Measurements from ENCODE around the gene LDLRAD3.

The LDLRAD3 gene

DNA sequence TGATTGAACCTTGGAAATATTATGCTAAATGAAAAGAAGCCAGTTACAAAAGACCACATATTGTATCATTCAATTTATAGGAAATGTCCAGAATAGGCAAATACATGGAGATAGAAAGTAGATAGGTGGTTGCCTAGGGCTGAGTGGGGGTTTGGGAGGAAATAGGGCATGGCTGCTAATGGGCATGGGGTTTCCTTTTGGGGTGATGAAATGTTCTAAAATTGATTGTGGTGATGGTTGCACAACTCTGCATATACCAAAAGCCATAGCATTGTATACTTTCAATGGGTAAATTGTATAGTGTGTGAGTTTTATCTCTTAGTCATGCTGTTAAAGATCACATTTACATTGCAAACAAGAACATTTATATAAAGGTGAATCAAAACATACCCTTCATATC, 48.7 kb downstream of the LDLRAD3 start:
- H3K9ac ChIP-seq (ENCODE audit: low read length), result no peak overlapping the region
- H3K4me1 ChIP-seq (ENCODE audit: control insufficient read depth, insufficient read depth, low read length), result no peaks in the 10 kb centered on the region
- no peaks in the 10 kb centered on the region for H3K36me3 ChIP-seq (ENCODE audit: control insufficient read depth, insufficient read depth, low read length)
- H3K27ac ChIP-seq (ENCODE audit: low read depth, low read length), result no peak overlapping the region
- no peaks in the 10 kb centered on the region for H3K27me3 ChIP-seq (ENCODE audit: control insufficient read depth, insufficient read depth, low read length)
- no peak overlapping the region for H3K4me3 ChIP-seq (ENCODE audit: low read length)

- Histone ChIP-seq H3K4me1 (ENCODE audit: control insufficient read depth, insufficient read depth, low read length) (no peaks in the 10 kb centered on the region), H3K27me3 (ENCODE audit: control insufficient read depth, insufficient read depth, low read length) (no peaks in the 10 kb centered on the region), H3K4me3 (ENCODE audit: low read length) (no peak overlapping the region), H3K27ac (ENCODE audit: low read depth, low read length) (no peak overlapping the region), H3K9ac (ENCODE audit: low read length) (no peak overlapping the region), H3K36me3 (ENCODE audit: control insufficient read depth, insufficient read depth, low read length) (no peaks in the 10 kb centered on the region)
These were observed 50.6 kb downstream of the LDLRAD3 start for GRCh38 chr11:35994421-35994820.

DNA sequence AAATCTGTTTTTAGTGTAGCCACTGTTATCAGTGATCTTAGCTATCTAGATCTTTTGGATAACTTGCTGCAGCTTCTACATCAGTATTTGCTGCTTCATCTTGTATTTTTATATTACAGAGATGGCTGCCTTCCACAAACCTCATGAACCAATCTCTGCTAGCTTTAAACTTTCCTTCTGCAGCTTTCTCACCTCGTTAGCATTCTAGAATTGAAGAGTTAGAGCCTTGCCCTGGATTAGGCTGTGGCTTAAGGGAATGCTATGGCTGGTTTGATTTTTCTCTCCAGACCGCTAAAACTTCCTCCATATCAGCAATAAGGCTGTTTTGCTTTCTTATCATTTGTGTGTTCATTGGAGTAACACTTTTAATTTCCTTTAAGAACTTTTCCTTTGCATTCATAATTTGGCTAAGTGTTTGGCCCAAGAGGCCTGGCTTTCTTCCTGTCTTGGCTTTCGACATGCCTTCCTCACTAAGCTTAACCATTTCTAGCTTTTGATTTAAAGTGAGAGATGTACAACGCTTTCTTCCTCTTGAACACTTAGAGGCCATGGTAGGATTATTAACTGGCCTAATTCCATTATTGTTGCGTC, 51.9 kb downstream of the LDLRAD3 start:
- Histone ChIP-seq H3K4me1 (ENCODE audit: control insufficient read depth, insufficient read depth, low read length) (no peaks in the 10 kb centered on the region), H3K36me3 (ENCODE audit: control insufficient read depth, insufficient read depth, low read length) (no peaks in the 10 kb centered on the region), H3K27me3 (ENCODE audit: control insufficient read depth, insufficient read depth, low read length) (no peaks in the 10 kb centered on the region), H3K9ac (ENCODE audit: low read length) (no peak overlapping the region), H3K4me3 (ENCODE audit: low read length) (no peak overlapping the region), H3K27ac (ENCODE audit: low read depth, low read length) (no peak overlapping the region)

DNA sequence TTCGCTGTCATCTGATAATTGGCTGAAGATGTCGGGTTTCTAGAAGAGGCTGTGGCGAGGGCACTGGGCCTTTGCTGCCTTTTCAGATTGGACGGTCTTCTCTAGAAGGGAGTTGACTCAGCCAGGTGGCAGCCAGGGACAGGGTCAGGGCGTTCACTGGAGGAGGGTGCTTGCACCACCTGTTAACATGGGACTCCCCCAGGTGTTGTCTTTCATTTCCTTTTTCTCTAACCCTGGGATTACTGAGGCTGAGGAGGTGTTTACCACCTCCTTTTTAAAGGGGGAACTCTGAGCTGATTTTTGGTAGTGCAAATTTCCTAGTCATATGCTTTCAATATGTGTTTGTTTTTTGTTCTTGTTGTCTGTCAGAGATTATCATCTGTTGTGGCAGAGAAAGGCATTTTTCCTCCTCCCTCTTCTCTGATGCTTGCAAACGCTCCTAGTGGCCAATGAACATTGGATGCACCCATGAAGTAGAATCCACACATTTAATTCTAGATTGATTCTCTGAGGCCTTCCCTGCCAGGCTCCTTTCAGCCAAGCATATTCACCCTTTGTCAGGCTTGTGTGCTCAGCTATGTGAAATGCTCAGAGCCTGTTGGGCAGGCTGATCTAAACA, 54.1 kb downstream of the LDLRAD3 start:
- Histone ChIP-seq H3K36me3 (ENCODE audit: control insufficient read depth, insufficient read depth, low read length) (no peaks in the 10 kb centered on the region), H3K27me3 (ENCODE audit: control insufficient read depth, insufficient read depth, low read length) (no peaks in the 10 kb centered on the region), H3K9ac (ENCODE audit: low read length) (no peak overlapping the region), H3K27ac (ENCODE audit: low read depth, low read length) (no peak overlapping the region), H3K4me3 (ENCODE audit: low read length) (no peak overlapping the region), H3K4me1 (ENCODE audit: control insufficient read depth, insufficient read depth, low read length) (no peaks in the 10 kb centered on the region)

GRCh38 chr11:35998634-35999033, 54.8 kb downstream of the LDLRAD3 start:
- Histone ChIP-seq H3K4me1 (ENCODE audit: control insufficient read depth, insufficient read depth, low read length) (no peaks in the 10 kb centered on the region), H3K27me3 (ENCODE audit: control insufficient read depth, insufficient read depth, low read length) (no peaks in the 10 kb centered on the region), H3K27ac (ENCODE audit: low read depth, low read length) (no peak overlapping the region), H3K9ac (ENCODE audit: low read length) (no peak overlapping the region), H3K36me3 (ENCODE audit: control insufficient read depth, insufficient read depth, low read length) (no peaks in the 10 kb centered on the region), H3K4me3 (ENCODE audit: low read length) (no peak overlapping the region)

GRCh38 chr11:36000616-36001190, 56.8 kb downstream of the LDLRAD3 start:
- no peaks in the 10 kb centered on the region for H3K4me1 ChIP-seq (ENCODE audit: control insufficient read depth, insufficient read depth, low read length)
- no peak overlapping the region for H3K4me3 ChIP-seq (ENCODE audit: low read length)
- H3K27ac ChIP-seq (ENCODE audit: low read depth, low read length), result no peak overlapping the region
- H3K36me3 ChIP-seq (ENCODE audit: control insufficient read depth, insufficient read depth, low read length), result no peaks in the 10 kb centered on the region
- H3K27me3 ChIP-seq (ENCODE audit: control insufficient read depth, insufficient read depth, low read length), result no peaks in the 10 kb centered on the region
- no peak overlapping the region for H3K9ac ChIP-seq (ENCODE audit: low read length)

DNA sequence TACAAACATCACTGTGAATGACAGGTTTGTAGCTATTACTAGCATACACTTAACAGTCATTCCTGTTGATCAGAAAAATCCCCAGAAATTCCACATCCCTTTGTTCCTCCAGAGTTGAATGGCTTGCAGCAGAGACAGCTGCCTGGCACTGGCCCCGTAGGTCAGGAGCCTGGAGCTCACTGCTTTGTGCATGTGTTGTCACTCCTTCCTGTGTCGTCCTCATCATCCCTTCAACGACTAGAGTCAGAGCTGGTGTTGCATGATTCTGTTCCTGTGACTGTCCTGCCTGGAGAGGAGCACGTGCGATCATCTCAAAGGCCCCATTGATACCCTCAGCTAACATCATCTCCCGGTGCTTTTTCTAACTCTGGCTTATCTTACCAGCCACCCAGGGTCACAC, 58.3 kb downstream of the LDLRAD3 start:
- Histone ChIP-seq H3K27me3 (ENCODE audit: control insufficient read depth, insufficient read depth, low read length) (no peaks in the 10 kb centered on the region), H3K4me1 (ENCODE audit: control insufficient read depth, insufficient read depth, low read length) (no peaks in the 10 kb centered on the region), H3K36me3 (ENCODE audit: control insufficient read depth, insufficient read depth, low read length) (no peaks in the 10 kb centered on the region), H3K27ac (ENCODE audit: low read depth, low read length) (no peak overlapping the region), H3K9ac (ENCODE audit: low read length) (no peak overlapping the region), H3K4me3 (ENCODE audit: low read length) (no peak overlapping the region)

- Histone ChIP-seq H3K9ac (ENCODE audit: low read length) (no peak overlapping the region), H3K27ac (ENCODE audit: low read depth, low read length) (no peak overlapping the region), H3K36me3 (ENCODE audit: control insufficient read depth, insufficient read depth, low read length) (no peaks in the 10 kb centered on the region), H3K27me3 (ENCODE audit: control insufficient read depth, insufficient read depth, low read length) (no peaks in the 10 kb centered on the region), H3K4me1 (ENCODE audit: control insufficient read depth, insufficient read depth, low read length) (no peaks in the 10 kb centered on the region), H3K4me3 (ENCODE audit: low read length) (no peak overlapping the region)
These were observed 58.9 kb downstream of the LDLRAD3 start for GRCh38 chr11:36002796-36003195.

DNA sequence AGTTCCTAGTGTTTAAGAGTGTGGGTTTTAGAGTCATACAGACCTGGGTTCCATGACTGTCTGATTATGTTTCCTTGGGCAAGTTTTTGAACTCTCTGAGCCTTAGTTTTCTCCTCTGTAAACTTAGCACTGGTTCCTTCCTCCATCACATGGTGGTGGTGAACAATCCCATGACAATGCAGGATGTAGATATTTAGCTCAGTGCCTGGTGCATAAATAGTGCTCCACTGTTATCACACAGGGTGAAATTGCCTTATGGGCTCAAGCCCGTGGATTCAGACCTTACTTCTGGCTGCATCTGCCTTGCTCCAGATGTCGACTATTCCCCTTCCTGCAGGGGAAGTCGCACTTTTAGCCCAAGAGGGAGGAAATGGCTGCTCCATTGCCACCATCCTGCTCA, 62.7 kb downstream of the LDLRAD3 start:
- no peak overlapping the region for H3K9ac ChIP-seq (ENCODE audit: low read length)
- H3K4me1 ChIP-seq (ENCODE audit: control insufficient read depth, insufficient read depth, low read length), result peaks cover 3% of the 10 kb centered on the region
- no peak overlapping the region for H3K4me3 ChIP-seq (ENCODE audit: low read length)
- no peak overlapping the region for H3K27ac ChIP-seq (ENCODE audit: low read depth, low read length)
- H3K36me3 ChIP-seq (ENCODE audit: control insufficient read depth, insufficient read depth, low read length), result no peaks in the 10 kb centered on the region
- H3K27me3 ChIP-seq (ENCODE audit: control insufficient read depth, insufficient read depth, low read length), result no peaks in the 10 kb centered on the region

- peaks cover 3% of the 10 kb centered on the region for H3K4me1 ChIP-seq (ENCODE audit: control insufficient read depth, insufficient read depth, low read length)
- no peak overlapping the region for H3K27ac ChIP-seq (ENCODE audit: low read depth, low read length)
- H3K9ac ChIP-seq (ENCODE audit: low read length), result no peak overlapping the region
- no peaks in the 10 kb centered on the region for H3K27me3 ChIP-seq (ENCODE audit: control insufficient read depth, insufficient read depth, low read length)
- no peak overlapping the region for H3K4me3 ChIP-seq (ENCODE audit: low read length)
- H3K36me3 ChIP-seq (ENCODE audit: control insufficient read depth, insufficient read depth, low read length), result no peaks in the 10 kb centered on the region
These were observed 63.3 kb downstream of the LDLRAD3 start for GRCh38 chr11:36007127-36007655.

DNA sequence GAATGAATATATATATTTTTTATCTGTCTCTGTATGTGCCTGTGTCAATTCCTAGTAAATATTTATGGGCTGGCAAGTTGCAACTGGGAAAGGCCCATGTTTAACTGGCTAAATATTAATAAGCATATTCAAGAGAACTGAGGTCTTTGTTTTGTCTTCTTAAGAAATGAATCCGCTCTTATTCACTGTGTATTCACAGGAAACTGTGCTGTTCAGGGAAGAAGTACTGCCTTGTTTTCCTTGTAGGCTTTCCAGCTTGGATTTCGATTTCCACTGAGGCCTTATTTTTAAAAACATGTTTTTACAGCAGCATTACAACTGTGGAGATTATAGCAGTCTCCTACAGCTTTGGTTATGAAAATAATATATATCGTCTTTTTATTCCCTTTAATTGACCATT, 64.7 kb downstream of the LDLRAD3 start:
- Histone ChIP-seq H3K27me3 (ENCODE audit: control insufficient read depth, insufficient read depth, low read length) (no peaks in the 10 kb centered on the region), H3K4me3 (ENCODE audit: low read length) (no peak overlapping the region), H3K4me1 (ENCODE audit: control insufficient read depth, insufficient read depth, low read length) (peaks cover 3% of the 10 kb centered on the region), H3K9ac (ENCODE audit: low read length) (no peak overlapping the region), H3K27ac (ENCODE audit: low read depth, low read length) (no peak overlapping the region), H3K36me3 (ENCODE audit: control insufficient read depth, insufficient read depth, low read length) (no peaks in the 10 kb centered on the region)

DNA sequence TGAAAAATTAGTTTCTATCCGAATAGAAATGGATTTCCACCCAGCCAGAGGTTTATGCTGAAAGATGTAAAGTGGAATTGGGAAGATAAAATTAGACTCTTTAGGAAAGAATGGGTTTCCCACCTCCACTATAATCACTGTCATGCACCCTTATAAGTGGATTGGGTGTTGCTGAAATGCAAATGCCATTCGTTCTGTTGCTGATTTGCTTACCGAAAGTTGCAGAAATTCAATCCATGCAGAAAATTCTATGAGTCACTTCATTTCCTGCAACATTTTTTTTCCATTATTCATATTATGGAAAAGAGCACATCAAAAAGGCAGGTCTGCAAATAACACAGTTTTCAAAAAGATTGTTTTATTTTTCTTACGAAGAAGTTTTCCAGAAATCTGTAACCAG, 65.6 kb downstream of the LDLRAD3 start:
- Histone ChIP-seq H3K9ac (ENCODE audit: low read length) (no peak overlapping the region), H3K27ac (ENCODE audit: low read depth, low read length) (no peak overlapping the region), H3K4me3 (ENCODE audit: low read length) (no peak overlapping the region), H3K4me1 (ENCODE audit: control insufficient read depth, insufficient read depth, low read length) (peaks cover 3% of the 10 kb centered on the region), H3K27me3 (ENCODE audit: control insufficient read depth, insufficient read depth, low read length) (no peaks in the 10 kb centered on the region), H3K36me3 (ENCODE audit: control insufficient read depth, insufficient read depth, low read length) (no peaks in the 10 kb centered on the region)

Data from rectal smooth muscle tissue (tissue), 1 donor.